Sigmoid colon (tissue), 4 donors: ENCODE data around the gene CSTB.

Source experiments
- CTCF ChIP-seq, 4 experiments: fragments of 450-650 bp in 3 of 4; fragments of 200-600 bp in 1 of 4; IDR thresholded peaks; one replicate each; pipeline ENCODE4 v1.5.1; 2016 to 2019; ENCODE audit warnings: antibody characterized with exemption in 4 of 4, mild to moderate bottlenecking in 3 of 4, moderate library complexity in 2 of 4
- POLR2AphosphoS5 ChIP-seq, 4 donors: sonication (generic); formaldehyde crosslinking; IDR thresholded peaks; one replicate each; pipeline ENCODE4 v1.6.1; 2017; ENCODE audit warnings: antibody characterized with exemption in 4 of 4

GRCh38 chr21:43812139-43812821 is 36.2 kb upstream of the CSTB start:
- TF ChIP-seq CTCF (IDR thresholded peaks at IDR 0.05) (no peak), POLR2AphosphoS5 (IDR thresholded peaks at IDR 0.05) (no peak)
